GM19193 (cell line): ENCODE measurements around the gene CSF1R.

Experiments used
- POLR2A ChIP-seq: IDR thresholded peaks from 4 replicates; pipeline ENCODE4 v1.6.1; 2011; ENCODE audit not compliant: insufficient read depth, insufficient read length; ENCODE audit errors: extremely low read depth

The CSF1R gene

DNA sequence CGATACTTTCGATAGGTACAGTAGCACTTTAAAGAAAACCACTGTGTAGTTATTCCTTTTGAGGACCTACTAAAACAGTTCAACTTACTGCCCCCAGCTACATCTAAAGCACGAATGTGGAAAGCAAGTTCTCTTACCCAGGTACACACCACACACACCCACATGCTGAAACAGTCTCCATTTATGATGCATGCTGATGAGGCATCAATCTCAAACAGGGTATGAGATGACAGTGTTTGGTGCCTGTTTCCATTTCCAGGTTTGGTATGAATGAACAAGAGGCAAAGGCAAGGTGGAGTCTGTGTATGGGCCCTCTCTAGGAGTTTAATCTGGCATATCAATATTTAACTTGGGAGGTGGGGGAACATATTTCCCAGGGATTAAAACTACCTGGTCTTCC, 71.9 kb downstream of the CSF1R start:
- TF ChIP-seq POLR2A: no peak

DNA sequence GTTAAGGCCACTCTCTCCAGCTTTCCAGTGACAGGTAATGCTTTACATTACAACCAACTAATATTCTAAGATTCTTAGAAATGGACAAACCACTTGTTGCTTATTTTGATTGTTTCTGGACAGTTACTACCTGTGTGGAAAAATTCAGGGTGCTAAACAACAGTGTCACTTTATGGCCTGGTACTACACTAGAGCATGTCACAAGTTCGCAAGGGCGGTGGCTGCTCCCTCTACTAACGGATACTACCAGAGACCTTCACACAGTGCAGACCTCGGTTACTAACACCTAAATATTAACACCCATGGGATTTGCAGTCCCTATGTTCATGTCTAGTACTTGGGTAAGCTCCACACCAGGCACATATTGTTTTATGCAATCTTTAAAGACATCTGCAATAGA, 72.4 kb downstream of the CSF1R start:
- TF ChIP-seq POLR2A: no peak

DNA sequence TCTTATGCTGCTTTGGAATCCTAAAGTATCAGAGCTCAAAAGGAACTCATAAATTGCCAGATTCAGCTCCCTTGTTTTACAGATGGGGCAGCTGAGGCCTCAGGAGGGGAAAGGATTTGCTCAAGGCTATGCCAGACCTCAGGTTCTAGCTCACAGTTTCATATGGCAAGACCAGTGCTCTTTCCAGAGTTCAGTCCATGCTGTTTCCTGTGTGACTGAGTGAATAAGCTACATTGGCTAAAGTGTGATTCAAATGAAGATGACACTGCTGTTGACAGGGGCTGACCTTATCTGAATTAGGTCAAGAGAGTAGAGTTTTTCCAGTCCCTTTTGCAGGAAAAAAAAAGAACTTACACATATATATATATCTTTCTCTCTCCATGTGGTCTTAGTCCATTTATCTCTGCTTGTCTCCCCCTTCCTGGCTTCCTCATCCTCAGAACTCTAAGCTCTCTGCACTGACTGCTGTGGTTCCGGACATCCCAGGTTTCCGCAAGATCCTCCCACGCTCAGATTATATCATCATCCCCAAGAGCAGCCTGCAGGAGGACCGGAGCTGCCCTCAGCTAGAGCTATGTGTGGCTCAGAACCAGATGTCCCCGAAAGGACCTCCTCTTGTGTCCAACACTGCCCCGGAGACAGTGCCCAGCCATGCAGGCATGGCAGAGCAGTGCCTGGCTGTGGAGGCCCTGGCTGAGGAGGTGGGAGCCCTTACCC, 76.5 kb downstream of the CSF1R start:
- TF ChIP-seq POLR2A: no peak

DNA sequence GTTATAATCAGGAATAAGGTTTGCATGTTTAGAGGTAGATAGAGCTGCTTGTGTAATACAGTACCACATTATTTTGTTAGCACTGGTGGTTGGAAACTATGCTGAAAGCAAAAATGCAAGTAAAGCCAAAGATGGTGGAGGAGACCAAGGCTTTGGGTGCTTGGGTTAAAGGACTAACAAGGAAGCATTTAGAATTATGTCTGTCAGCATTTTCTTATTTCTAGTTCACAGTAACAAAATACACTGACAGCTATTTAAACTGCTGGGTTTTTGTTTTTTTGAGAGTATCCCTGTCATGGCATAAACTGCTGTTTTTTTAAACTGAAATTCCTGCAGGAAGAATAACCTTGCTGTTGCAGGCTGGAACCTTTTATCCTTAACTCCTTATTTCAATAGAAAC, 79.3 kb downstream of the CSF1R start:
- TF ChIP-seq POLR2A: no peak

DNA sequence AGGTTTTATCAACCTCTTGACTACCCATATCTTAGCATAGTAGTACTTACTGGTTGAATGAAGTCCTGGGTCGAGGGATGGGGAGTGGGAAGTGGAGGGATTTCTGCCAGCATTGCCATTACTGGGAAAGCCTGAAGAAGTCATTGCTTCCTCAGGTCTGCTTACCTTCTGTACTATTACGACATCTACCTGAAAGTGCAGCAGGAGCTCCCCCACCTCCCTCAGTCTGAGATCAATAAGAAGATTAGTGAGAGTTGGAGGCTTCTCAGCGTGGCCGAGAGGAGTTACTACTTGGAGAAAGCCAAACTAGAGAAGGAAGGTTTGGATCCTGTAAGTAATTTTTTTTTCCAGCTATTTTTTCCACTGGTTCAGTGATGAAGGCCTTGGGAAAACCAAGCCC, 80.0 kb downstream of the CSF1R start:
- no peak for TF ChIP-seq POLR2A
